Stimulated activated naive CD4-positive, alpha-beta T cell (primary cell): Measurements from ENCODE around the gene CYSTM1.
"Not testable (repeated sequence)": the region's sequence is repeated elsewhere in the genome, so short reads cannot be mapped to it uniquely, and the experiment has no call there.

ENCODE experiments used
- DNase-seq, 6 experiments: peaks; one replicate each; lab custom pipeline; 2025; lab: John Stamatoyannopoulos, UW

CYSTM1 gene

GRCh38 chr5:140178086-140178410 is 3.1 kb downstream of the CYSTM1 start:
- DNase-seq = no peak

- DNase-seq = no peak
Measured at GRCh38 chr5:140178482-140179116, 3.6 kb downstream of the CYSTM1 start.

GRCh38 chr5:140181002-140181483 is 6.1 kb downstream of the CYSTM1 start:
- no peak for DNase-seq

GRCh38 chr5:140181525-140181924 is 6.5 kb downstream of the CYSTM1 start:
- DNase-seq = no peak

GRCh38 chr5:140182075-140182711 is 7.2 kb downstream of the CYSTM1 start:
- DNase-seq = no peak

GRCh38 chr5:140182803-140183367 is 7.9 kb downstream of the CYSTM1 start:
- no peak for DNase-seq

- no peak for DNase-seq
Measured at GRCh38 chr5:140185409-140185808, 10.4 kb downstream of the CYSTM1 start.

- no peak for DNase-seq
Measured at GRCh38 chr5:140186267-140186671, 11.3 kb downstream of the CYSTM1 start.

GRCh38 chr5:140189253-140189652 is 14.3 kb downstream of the CYSTM1 start:
- DNase-seq = no peak

- no peak for DNase-seq
Measured at GRCh38 chr5:140189977-140190871, 15.2 kb downstream of the CYSTM1 start.

GRCh38 chr5:140190872-140191218 is 15.9 kb downstream of the CYSTM1 start:
- DNase-seq = no peak

- DNase-seq = no peak
Measured at GRCh38 chr5:140192715-140193430, 17.9 kb downstream of the CYSTM1 start.

GRCh38 chr5:140194662-140195061 is 19.7 kb downstream of the CYSTM1 start:
- no peak for DNase-seq

GRCh38 chr5:140196115-140196814 is 21.3 kb downstream of the CYSTM1 start:
- DNase-seq = no peak

- DNase-seq = no peak
Measured at GRCh38 chr5:140197023-140197422, 22.0 kb downstream of the CYSTM1 start.

GRCh38 chr5:140198915-140199314 is 23.9 kb downstream of the CYSTM1 start:
- not testable (repeated sequence) for DNase-seq

GRCh38 chr5:140202078-140202477 is 27.1 kb downstream of the CYSTM1 start:
- no peak for DNase-seq

GRCh38 chr5:140202610-140203009 is 27.6 kb downstream of the CYSTM1 start:
- no peak for DNase-seq

- DNase-seq = no peak
Measured at GRCh38 chr5:140205216-140205615, 30.2 kb downstream of the CYSTM1 start.

- no peak for DNase-seq
Measured at GRCh38 chr5:140205952-140206351, 31.0 kb downstream of the CYSTM1 start.

GRCh38 chr5:140207250-140207964 is 32.4 kb downstream of the CYSTM1 start:
- DNase-seq = no peak
